Erythroblast (primary cell): Measurements from ENCODE around the gene PHEX.

Experiments
- GATA1 ChIP-seq: IDR thresholded peaks from 2 replicates; pipeline ENCODE4 v1.6.1; 2011; ENCODE audit warnings: low read depth, mild to moderate bottlenecking, control low read depth, low read length, moderate library complexity
- POLR2A ChIP-seq: IDR thresholded peaks from 2 replicates; pipeline ENCODE4 v1.6.1; 2011; ENCODE audit warnings: mild to moderate bottlenecking, low read length

- TF ChIP-seq POLR2A (no peak), GATA1 (no peak)
Measured at GRCh38 chrX:22025751-22026150, 6.4 kb upstream of the PHEX start.
